HG02759 (cell line): ENCODE measurements around the gene FARSB.

Source experiments
- ATAC-seq: cut with Tn5 transposase; IDR thresholded peaks from one replicate; pipeline ENCODE4 v1.9.1; 2021; ENCODE audit warnings: mild to moderate bottlenecking, moderate library complexity; ENCODE audit not compliant: unreplicated experiment

Gene FARSB

GRCh38 chr2:222668494-222669154 is 12.7 kb upstream of the FARSB start:
- ATAC-seq = no peak

- ATAC-seq = no peak
These were observed 7.6 kb upstream of the FARSB start for GRCh38 chr2:222663479-222663878.

- peak; percentile 30 for ATAC-seq
These were observed 894 bp upstream of the FARSB start for GRCh38 chr2:222656526-222657446.

- ATAC-seq = no peak
These were observed 2.6 kb downstream of the FARSB start for GRCh38 chr2:222653280-222653679.

- no peak for ATAC-seq
These were observed 3.2 kb downstream of the FARSB start for GRCh38 chr2:222652491-222653255.

- no peak for ATAC-seq
These were observed 4.0 kb downstream of the FARSB start for GRCh38 chr2:222651718-222652418.

- no peak for ATAC-seq
These were observed 6.1 kb downstream of the FARSB start for GRCh38 chr2:222649801-222650200.

GRCh38 chr2:222646008-222646407 is 9.9 kb downstream of the FARSB start:
- ATAC-seq = no peak

GRCh38 chr2:222643134-222643533 is 12.8 kb downstream of the FARSB start:
- ATAC-seq = no peak

- no peak for ATAC-seq
These were observed 14.6 kb downstream of the FARSB start for GRCh38 chr2:222641336-222641735.

GRCh38 chr2:222637067-222637466 is 18.8 kb downstream of the FARSB start:
- ATAC-seq = no peak

GRCh38 chr2:222635295-222635694 is 20.6 kb downstream of the FARSB start:
- no peak for ATAC-seq

GRCh38 chr2:222627764-222628163 is 28.1 kb downstream of the FARSB start:
- no peak for ATAC-seq

- no peak for ATAC-seq
These were observed 32.1 kb downstream of the FARSB start for GRCh38 chr2:222623756-222624309.

- ATAC-seq = no peak
These were observed 33.0 kb downstream of the FARSB start for GRCh38 chr2:222622910-222623309.

- no peak for ATAC-seq
These were observed 34.0 kb downstream of the FARSB start for GRCh38 chr2:222621893-222622292.

GRCh38 chr2:222615320-222615719 is 40.6 kb downstream of the FARSB start:
- ATAC-seq = no peak

- ATAC-seq = peak; percentile 94
These were observed 42.1 kb downstream of the FARSB start for GRCh38 chr2:222613715-222614331.

GRCh38 chr2:222611684-222612083 is 44.2 kb downstream of the FARSB start:
- ATAC-seq = no peak

GRCh38 chr2:222610746-222611145 is 45.1 kb downstream of the FARSB start:
- ATAC-seq = no peak
